Kidney (tissue), 14 donors: ENCODE measurements around the gene ALCAM. TPM values are rescaled to one million over a fixed set of nuclear protein-coding genes. Genes with fewer than 3 reads are reported as not detected.

ENCODE experiments used
- DNase-seq, 5 donors: peaks; one replicate each; pipeline ENCODE4 v3.0.0-alpha.2; 2013 to 2020
- FAIRE-seq: peaks from 2 replicates; lab custom pipeline; 2012; peaks lifted over from hg19 to GRCh38; lab: Jason Lieb, UNC
- H3K27ac ChIP-seq, 2 donors: one replicate each; pipeline ENCODE4 v1.7.0; 2013; ENCODE audit warnings: low read depth in 2 of 2, low read length in 2 of 2, inconsistent platforms in 1 of 2
- H3K27me3 ChIP-seq: one replicate; pipeline ENCODE4 v1.7.1; 2013; ENCODE audit warnings: low read length, inconsistent platforms; ENCODE audit not compliant: control insufficient read depth, insufficient read depth
- H3K36me3 ChIP-seq, 3 donors: one replicate each; pipeline versions ENCODE4 v1.7.0 to v1.7.1; 2013; ENCODE audit warnings: low read length in 3 of 3, control low read depth in 1 of 3, inconsistent platforms in 1 of 3; ENCODE audit not compliant: insufficient read depth in 3 of 3, control insufficient read depth in 2 of 3
- H3K4me1 ChIP-seq, 3 donors: one replicate each; pipeline versions ENCODE4 v1.7.0 to v1.7.1; 2013; ENCODE audit warnings: low read length in 3 of 3, inconsistent platforms in 1 of 3, low read depth in 1 of 3; ENCODE audit not compliant: control insufficient read depth in 2 of 3, insufficient read depth in 2 of 3
- H3K4me3 ChIP-seq, 3 donors: one replicate each; pipeline versions ENCODE4 v1.7.0 to v1.8.1; 2013; ENCODE audit warnings: low read length in 3 of 3, control low read depth in 1 of 3, inconsistent platforms in 1 of 3
- H3K9ac ChIP-seq, 3 donors: one replicate each; pipeline versions ENCODE4 v1.7.0 to v1.7.1; 2013; ENCODE audit warnings: low read length in 3 of 3, control low read depth in 1 of 3, inconsistent platforms in 1 of 3
- H3K9me3 ChIP-seq, 3 donors: one replicate each; pipeline versions ENCODE4 v1.7.0 to v1.7.1; 2013; ENCODE audit warnings: low read length in 3 of 3, control low read depth in 1 of 3, inconsistent platforms in 1 of 3; ENCODE audit not compliant: control insufficient read depth in 2 of 3, insufficient read depth in 1 of 3
- intact Hi-C: fragments of 100-400 bp; cut with DNase I; formaldehyde crosslinking; loops from one replicate; pipeline ENCODE4 v1.11.1; 2022
- polyA plus RNA-seq: library from polyadenylated mRNA; stranded (reverse); fragments of 350-450 nt; fragmentation: Illumina TruSeq; extraction: RNeasy Lipid Tissue Mini Kit (QIAGEN cat#74804); gene quantifications from one replicate; pipeline ENCODE4 v1.2.3, GENCODE V29; 2014; ENCODE audit warnings: low read depth, low replicate concordance; ENCODE audit not compliant: insufficient read depth
- total RNA-seq: library from RNA; stranded (reverse); fragmentation: NEBNext Ultra II Directional; extraction: Animal tissue kit (Norgen Biotek cat#: 25700); gene quantifications from one replicate; pipeline ENCODE4 v1.2.1, GENCODE V29; 2021
- TF ChIP-seq, protein P1 (sequence below): IDR thresholded peaks from 3 replicates; pipeline ENCODE4 v1.5.1; 2012; ENCODE audit warnings: mild to moderate bottlenecking, moderate library complexity, borderline replicate concordance; ENCODE audit not compliant: insufficient read depth; ENCODE audit errors: extremely low read depth
- donor health status: control.
- donor health status: control.
- donor health status: control.
- donor health status: control.
- donor health status: control.
- donor health status: DM: yes; HTN: yes; CAD: no.
- donor health status: Normal renal cell carcinoma (clear cell type).

The ALCAM gene
- total and polyA plus RNA-seq, 2 donors from 2014 or later: 15.1 to 36.4 TPM

DNA sequence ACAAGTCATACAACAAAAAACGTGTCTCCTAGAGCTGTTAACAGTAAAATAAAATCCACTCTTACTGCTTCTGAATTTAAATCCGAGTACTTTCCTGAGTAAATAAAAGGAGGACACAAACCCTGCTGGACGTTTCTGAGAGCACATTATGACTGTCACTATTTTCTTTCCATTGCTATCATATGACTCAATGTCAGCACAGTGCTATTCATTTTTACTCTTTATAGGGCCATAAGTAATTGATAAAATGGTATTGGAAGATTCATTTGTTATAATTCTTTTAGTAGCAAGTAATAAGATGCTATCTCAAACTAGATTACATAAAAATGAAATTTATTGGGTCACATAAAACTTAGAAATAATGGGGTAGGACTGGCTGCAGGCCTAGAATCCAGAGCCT lies 68.6 kb downstream of the ALCAM start:
- FAIRE-seq (no peak), DNase-seq (no peak)
- Histone ChIP-seq H3K27me3 (no peaks in the 10 kb centered on the region), H3K9me3 (no peaks in the 10 kb centered on the region), H3K4me3 (no peak overlapping the region), H3K36me3 (no peaks in the 10 kb centered on the region), H3K4me1 (no peaks in the 10 kb centered on the region), H3K27ac (no peak overlapping the region), H3K9ac (no peak overlapping the region)
- intact Hi-C loops: no loop called here
- TF ChIP-seq, protein P1, sequence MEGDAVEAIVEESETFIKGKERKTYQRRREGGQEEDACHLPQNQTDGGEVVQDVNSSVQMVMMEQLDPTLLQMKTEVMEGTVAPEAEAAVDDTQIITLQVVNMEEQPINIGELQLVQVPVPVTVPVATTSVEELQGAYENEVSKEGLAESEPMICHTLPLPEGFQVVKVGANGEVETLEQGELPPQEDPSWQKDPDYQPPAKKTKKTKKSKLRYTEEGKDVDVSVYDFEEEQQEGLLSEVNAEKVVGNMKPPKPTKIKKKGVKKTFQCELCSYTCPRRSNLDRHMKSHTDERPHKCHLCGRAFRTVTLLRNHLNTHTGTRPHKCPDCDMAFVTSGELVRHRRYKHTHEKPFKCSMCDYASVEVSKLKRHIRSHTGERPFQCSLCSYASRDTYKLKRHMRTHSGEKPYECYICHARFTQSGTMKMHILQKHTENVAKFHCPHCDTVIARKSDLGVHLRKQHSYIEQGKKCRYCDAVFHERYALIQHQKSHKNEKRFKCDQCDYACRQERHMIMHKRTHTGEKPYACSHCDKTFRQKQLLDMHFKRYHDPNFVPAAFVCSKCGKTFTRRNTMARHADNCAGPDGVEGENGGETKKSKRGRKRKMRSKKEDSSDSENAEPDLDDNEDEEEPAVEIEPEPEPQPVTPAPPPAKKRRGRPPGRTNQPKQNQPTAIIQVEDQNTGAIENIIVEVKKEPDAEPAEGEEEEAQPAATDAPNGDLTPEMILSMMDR: no peak

DNA sequence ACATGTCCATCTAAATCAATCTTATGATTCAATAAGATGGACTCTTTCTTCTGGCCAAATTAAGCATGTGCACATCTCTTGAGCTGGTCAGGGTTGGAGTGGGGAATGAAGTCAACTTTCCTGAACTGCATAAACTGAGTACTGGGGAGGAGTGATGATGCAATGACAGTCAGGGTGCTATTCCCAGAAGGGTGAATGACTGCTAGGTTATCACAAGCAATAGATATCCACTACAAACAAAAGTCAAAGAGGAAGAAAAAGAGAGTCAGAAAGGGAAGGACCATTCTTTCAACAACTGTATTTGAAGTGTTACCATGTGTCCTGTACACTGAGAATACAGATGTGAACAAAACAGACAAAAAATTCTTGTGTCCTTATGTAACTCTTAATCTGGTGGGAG lies 70.0 kb downstream of the ALCAM start:
- intact Hi-C loops: no loop called here
- DNase-seq: no peak
- no peaks in the 10 kb centered on the region for H3K27me3 ChIP-seq
- TF ChIP-seq, protein P1: no peak
- H3K4me1 ChIP-seq: no peaks in the 10 kb centered on the region
- no peak for FAIRE-seq
- H3K27ac ChIP-seq: no peak overlapping the region
- H3K9me3 ChIP-seq: no peaks in the 10 kb centered on the region
- no peaks in the 10 kb centered on the region for H3K36me3 ChIP-seq
- H3K4me3 ChIP-seq: no peak overlapping the region
- H3K9ac ChIP-seq: no peak overlapping the region

DNA sequence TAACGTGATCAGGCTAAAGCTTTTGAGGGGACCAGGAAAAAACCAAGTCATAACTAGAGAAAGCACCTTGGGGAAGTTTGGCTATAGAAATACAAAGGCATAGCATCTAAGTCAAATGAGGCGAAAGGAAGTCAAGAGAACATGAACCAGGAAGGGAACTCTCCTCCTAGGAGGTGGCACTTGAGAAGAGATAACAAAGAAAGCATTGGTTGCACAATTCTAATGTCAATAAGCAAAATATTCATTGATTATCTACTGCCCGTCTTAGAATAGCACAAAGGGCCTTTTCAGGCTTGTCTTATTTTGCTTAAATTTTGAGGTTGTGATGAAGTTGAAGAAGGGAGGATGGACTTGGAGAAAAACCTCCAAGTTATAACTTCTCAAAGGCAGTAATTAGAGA lies 73.4 kb downstream of the ALCAM start:
- Histone ChIP-seq H3K4me3 (no peak overlapping the region), H3K36me3 (no peaks in the 10 kb centered on the region), H3K4me1 (no peaks in the 10 kb centered on the region), H3K9ac (no peak overlapping the region), H3K27me3 (no peaks in the 10 kb centered on the region), H3K27ac (no peak overlapping the region), H3K9me3 (no peaks in the 10 kb centered on the region)
- TF ChIP-seq, protein P1: no peak
- DNase-seq (no peak), FAIRE-seq (no peak)
- intact Hi-C loops: no loop called here

DNA sequence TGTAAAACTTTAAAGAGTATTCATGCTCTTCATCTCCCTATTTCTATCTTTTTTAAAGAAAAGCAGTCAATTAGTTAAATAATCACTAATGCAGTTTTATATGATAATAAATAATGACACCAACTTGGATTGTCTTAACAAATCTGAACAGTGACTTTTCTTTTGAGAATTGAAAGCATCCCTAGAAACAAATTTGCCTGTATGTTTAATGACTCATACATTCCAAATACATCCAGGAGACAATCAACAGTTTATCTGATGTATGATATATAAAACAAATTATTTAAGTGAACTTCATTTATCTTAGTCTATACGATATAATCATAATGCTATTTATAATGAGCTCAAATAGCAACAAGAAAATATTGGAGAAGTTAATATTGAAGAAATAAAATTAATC lies 78.0 kb downstream of the ALCAM start:
- no peaks in the 10 kb centered on the region for H3K36me3 ChIP-seq
- no peak overlapping the region for H3K27ac ChIP-seq
- DNase-seq (no peak), FAIRE-seq (no peak)
- intact Hi-C loops: no loop called here
- no peaks in the 10 kb centered on the region for H3K9me3 ChIP-seq
- TF ChIP-seq, protein P1: no peak
- no peaks in the 10 kb centered on the region for H3K4me1 ChIP-seq
- H3K27me3 ChIP-seq: no peaks in the 10 kb centered on the region
- H3K9ac ChIP-seq: no peak overlapping the region
- H3K4me3 ChIP-seq: no peak overlapping the region
